ENCODE data around the gene NCBP2.

GRCh38 chr3:196889844-196890708 lies 52.3 kb downstream of the NCBP2 start:
- no peak for TF ChIP-seq POLR2AphosphoS5 (IDR thresholded peaks at IDR 0.05; ENCODE audit: insufficient read depth in 1 of 2, low read depth in 1 of 2)
- no peak for TF ChIP-seq POLR2A (IDR thresholded peaks at IDR 0.05)
- TF ChIP-seq, protein P1, sequence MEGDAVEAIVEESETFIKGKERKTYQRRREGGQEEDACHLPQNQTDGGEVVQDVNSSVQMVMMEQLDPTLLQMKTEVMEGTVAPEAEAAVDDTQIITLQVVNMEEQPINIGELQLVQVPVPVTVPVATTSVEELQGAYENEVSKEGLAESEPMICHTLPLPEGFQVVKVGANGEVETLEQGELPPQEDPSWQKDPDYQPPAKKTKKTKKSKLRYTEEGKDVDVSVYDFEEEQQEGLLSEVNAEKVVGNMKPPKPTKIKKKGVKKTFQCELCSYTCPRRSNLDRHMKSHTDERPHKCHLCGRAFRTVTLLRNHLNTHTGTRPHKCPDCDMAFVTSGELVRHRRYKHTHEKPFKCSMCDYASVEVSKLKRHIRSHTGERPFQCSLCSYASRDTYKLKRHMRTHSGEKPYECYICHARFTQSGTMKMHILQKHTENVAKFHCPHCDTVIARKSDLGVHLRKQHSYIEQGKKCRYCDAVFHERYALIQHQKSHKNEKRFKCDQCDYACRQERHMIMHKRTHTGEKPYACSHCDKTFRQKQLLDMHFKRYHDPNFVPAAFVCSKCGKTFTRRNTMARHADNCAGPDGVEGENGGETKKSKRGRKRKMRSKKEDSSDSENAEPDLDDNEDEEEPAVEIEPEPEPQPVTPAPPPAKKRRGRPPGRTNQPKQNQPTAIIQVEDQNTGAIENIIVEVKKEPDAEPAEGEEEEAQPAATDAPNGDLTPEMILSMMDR (IDR thresholded peaks at IDR 0.05): no peak

All from vagina (tissue), 2 donors.